Ascending aorta (tissue), 2 donors: ENCODE results near the gene TYRP1. TPM values are rescaled to one million over a fixed set of nuclear protein-coding genes. Genes with fewer than 3 reads are reported as not detected.

Experiments
- DNase-seq, 2 donors: peaks; one replicate each; pipeline ENCODE4 v3.0.0-alpha.2; 2019; ENCODE audit warnings: low spot score in 2 of 2
- H3K27ac ChIP-seq, 2 donors: fragments of 200-600 bp; sonication (generic); one replicate each; pipeline ENCODE4 v1.5.1; 2016 to 2017; ENCODE audit warnings: mild to moderate bottlenecking in 1 of 2
- H3K27me3 ChIP-seq: fragments of 200-600 bp; sonication (generic); one replicate; pipeline ENCODE4 v1.5.1; 2017
- H3K36me3 ChIP-seq, 2 donors: fragments of 200-600 bp; sonication (generic); one replicate each; pipeline ENCODE4 v1.5.1; 2016
- H3K4me1 ChIP-seq, 2 donors: fragments of 200-600 bp; sonication (generic); one replicate each; pipeline ENCODE4 v1.5.1; 2016 to 2017; ENCODE audit warnings: mild to moderate bottlenecking in 1 of 2
- H3K4me3 ChIP-seq, 2 donors: fragments of 200-600 bp; sonication (generic); one replicate each; pipeline ENCODE4 v1.5.1; 2016 to 2017; ENCODE audit warnings: mild to moderate bottlenecking in 1 of 2
- H3K9me3 ChIP-seq, 2 donors: fragments of 200-600 bp; sonication (generic); one replicate each; pipeline ENCODE4 v1.5.1; 2016
- intact Hi-C: fragments of 100-400 bp; cut with DNase I; formaldehyde crosslinking; loops from one replicate; pipeline ENCODE4 v1.15.1; 2023
- total RNA-seq: library from RNA; depleted of rRNA; stranded (reverse); fragments of >200 nt; gene quantifications from one replicate; pipeline ENCODE4 v1.1.0, GENCODE V29; 2016
- TF ChIP-seq, protein P1 (sequence below), 3 experiments: fragments of 200-600 bp in 2 of 3; fragments of 450-650 bp in 1 of 3; sonication (generic) in 2 of 3; IDR thresholded peaks; one replicate each; pipeline ENCODE4 v1.5.1; 2016 to 2019; ENCODE audit warnings: antibody characterized with exemption in 3 of 3, mild to moderate bottlenecking in 1 of 3, moderate library complexity in 1 of 3

Gene TYRP1
- total RNA-seq, 1 donor from 2014 or later: not detected

GRCh38 chr9:12753931-12754330 is 60.7 kb downstream of the TYRP1 start:
- Histone ChIP-seq H3K36me3 (no peaks in the 10 kb centered on the region), H3K9me3 (no peaks in the 10 kb centered on the region), H3K4me1 (no peaks in the 10 kb centered on the region), H3K4me3 (no peak overlapping the region), H3K27me3 (no peaks in the 10 kb centered on the region), H3K27ac (no peak overlapping the region)
- TF ChIP-seq, protein P1, sequence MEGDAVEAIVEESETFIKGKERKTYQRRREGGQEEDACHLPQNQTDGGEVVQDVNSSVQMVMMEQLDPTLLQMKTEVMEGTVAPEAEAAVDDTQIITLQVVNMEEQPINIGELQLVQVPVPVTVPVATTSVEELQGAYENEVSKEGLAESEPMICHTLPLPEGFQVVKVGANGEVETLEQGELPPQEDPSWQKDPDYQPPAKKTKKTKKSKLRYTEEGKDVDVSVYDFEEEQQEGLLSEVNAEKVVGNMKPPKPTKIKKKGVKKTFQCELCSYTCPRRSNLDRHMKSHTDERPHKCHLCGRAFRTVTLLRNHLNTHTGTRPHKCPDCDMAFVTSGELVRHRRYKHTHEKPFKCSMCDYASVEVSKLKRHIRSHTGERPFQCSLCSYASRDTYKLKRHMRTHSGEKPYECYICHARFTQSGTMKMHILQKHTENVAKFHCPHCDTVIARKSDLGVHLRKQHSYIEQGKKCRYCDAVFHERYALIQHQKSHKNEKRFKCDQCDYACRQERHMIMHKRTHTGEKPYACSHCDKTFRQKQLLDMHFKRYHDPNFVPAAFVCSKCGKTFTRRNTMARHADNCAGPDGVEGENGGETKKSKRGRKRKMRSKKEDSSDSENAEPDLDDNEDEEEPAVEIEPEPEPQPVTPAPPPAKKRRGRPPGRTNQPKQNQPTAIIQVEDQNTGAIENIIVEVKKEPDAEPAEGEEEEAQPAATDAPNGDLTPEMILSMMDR (IDR thresholded peaks at IDR 0.05): no peak
- DNase-seq: no peak
- intact Hi-C loops: no loop called here

GRCh38 chr9:12759761-12760160 is 66.6 kb downstream of the TYRP1 start:
- Histone ChIP-seq H3K27me3 (no peaks in the 10 kb centered on the region), H3K4me1 (peaks cover 0 to 11% of the 10 kb centered on the region in 2 donors), H3K9me3 (no peaks in the 10 kb centered on the region), H3K4me3 (no peak overlapping the region), H3K36me3 (no peaks in the 10 kb centered on the region), H3K27ac (peak overlapping the region in 1 of 2 donors; percentile 26)
- intact Hi-C loops: no loop called here
- no peak for DNase-seq
- TF ChIP-seq, protein P1 (IDR thresholded peaks at IDR 0.05): no peak

Other genes with a start within 250 kb of the TYRP1 start
- 1.6 TPM for gene LURAP1L, start 81.6 kb downstream of the TYRP1 start, total RNA-seq